GM19043 (cell line): ENCODE measurements around the gene KCNIP3.

Experiments
- ATAC-seq: cut with Tn5 transposase; IDR thresholded peaks from one replicate; pipeline ENCODE4 v1.9.1; 2021; ENCODE audit warnings: low read depth; ENCODE audit not compliant: unreplicated experiment

KCNIP3 gene

DNA sequence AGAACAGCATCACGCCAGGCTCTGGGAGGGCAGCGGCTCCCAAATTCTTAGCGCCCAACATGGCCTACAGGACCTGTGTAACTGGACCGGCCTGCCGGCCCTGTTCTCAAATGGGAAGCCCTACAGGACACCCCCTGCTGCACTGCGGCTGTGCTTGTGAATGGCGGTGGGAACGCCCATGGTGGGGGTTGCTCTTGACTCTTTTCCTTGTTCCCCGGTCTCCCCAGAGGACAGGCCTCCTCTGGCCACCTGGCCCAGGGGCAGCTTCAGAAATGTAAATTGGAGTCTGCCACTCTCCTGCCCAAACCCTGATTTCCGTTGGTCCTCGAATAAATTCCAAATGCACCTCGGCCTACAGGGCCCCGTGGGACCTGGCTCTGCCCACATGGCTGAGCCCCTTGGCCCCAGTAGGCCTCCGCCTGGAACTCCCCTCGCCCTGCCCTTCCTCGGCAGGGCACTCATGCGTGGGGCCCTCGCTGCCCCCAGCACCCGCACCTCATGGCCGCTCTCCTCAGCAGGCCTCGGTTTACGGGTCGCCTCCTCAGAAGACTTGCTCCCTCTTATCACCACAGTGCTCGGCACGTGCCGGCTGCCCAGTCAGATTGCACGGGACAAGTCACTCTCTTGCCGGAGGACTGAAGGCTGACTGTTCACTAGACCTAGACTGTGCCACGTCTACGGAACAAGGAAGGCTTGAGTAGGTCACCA is 29.4 kb downstream of the KCNIP3 start:
- no peak for ATAC-seq

DNA sequence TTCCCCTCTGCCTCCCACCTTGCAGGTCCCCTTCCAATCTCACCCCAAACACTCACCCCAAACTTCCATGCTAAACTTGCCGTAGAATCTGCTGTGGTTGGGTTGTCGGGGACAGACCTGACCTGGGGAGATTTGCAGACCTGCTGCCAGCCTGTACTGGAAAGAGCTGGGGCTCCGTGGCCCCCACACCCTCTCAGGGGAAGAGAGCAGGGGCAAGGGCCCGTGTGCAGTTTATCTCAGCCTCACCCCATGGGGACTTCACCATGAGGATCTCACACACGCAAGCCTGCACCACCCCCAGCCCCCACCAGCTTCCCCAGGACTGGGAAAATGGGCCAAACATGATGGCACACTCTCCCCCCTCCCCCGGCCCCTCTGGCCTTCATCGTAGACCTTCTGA is 30.7 kb downstream of the KCNIP3 start:
- no peak for ATAC-seq

DNA sequence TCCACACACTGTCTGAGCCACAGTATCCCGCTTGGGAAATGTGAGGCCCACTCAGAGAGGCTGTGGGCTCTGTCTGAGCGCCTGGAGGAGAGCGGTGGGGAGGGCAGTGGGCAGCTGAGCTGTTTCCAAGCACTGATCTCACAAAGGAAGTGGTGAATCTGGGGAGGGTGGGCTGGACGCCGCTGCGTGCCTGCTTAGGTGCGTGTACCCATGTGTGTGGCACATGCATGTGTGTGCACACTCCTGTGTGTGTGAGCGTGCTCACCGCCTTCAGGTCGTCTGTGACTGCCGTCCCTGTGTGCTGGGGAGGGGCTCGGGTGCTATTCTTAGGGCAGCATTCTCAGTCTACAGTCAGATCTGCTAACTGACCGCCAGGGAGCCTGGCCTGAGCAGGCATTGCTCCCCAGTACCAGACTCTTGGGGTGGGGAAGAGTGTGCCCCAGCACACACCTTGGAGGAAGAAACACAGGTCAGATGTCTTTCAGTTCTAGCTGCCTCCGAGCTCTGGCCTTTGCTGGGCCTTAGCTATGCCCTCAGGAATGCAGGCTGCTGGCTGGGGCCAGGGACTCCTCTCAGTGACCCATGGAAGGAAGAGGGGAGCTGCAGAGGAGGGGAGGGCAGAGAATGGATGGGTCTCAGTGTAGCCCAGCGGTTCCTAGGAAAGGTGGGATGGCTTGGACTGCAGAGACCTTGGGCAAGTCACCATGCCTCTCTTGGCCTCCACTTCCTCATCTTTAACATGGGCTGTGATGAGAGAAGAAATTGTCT is 31.4 kb downstream of the KCNIP3 start:
- ATAC-seq, result no peak

DNA sequence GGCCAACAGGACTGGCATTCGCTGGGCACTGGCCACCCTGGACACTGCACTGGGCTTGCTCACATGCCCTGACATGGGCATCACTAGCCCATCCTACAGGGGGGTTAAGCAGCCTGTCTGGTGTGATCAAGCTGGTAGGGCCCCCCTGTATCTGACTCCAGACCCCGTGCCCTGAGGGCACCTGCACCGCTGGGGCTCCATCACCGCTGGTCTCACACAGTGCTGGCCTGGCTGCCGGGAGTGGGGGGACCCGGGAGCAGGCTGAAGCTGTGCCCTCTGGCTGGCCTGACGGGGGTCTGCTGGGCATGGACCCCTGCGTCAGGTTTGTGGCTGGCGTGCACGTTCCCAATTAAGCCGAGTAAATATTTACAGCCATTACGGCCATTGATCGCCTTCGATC is 32.3 kb downstream of the KCNIP3 start:
- ATAC-seq, result no peak

DNA sequence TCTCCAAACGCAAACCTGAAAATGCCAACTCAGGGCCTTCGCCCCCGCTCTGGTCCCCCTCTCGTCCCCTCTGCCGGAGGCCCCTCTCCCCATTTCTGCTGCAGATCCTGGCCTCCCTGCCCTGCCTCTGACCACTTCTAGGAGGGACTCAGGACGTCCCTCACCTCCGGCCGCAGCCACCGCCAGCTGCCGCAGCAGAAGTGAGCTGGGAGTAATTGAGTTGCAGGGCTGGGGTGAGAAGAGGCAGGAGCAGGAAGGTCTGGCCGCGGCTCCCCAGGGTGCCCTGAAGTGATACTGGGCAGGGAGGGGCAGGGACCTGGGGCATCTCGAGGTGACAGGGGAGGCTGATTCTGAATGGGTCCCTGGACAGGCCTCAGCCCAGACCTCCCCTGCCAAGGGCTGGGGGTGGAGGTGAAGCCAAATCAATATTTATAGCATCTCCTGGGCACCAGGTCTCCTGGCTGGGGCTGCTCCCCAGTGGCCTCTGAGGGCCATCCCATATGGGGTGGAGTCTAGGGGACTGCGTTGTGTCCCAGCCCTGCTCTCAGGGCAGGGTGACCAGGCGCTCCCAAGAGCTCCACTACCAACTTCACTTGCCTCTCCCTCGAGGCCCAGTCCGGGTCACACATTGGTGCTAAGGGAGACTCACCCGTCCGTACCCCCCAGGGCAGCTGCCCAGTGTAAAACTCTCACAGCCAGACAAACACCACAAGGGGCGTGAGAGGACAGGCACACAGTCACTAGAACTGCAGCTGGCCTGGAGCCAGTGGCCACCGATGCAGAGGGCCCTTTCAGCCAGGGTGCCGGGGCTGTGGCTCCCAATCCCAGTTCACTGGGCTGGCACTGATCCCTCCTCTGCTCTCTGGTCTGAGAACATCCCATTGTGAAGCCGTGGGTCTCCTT is 33.0 kb downstream of the KCNIP3 start:
- ATAC-seq, result no peak

DNA sequence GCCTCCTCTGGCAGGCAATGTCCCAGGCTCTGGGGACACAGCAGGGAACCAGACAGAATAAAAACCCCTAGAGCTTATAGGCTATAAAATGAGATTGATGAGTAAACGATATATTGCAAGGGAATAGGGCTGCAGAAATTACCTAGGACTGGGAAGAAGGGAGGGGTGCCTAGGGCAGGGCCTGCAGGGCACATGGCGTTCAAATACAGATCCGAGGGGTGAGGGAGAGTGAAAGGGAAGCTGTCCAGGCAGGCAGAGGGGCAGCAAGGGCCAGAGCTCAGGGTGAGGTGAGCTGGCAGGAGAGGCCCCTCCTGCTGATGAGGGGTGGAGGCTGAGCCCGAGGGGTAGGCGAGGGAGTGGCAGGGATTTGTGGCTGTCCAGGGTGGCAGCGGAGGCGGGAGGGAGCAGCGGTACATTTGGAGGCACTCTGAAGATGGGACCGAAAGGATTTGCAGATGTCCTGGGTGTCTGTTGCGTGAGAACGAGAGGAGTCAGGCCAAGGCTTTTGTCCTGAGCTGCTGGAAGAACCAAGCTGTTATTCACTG is 33.7 kb downstream of the KCNIP3 start:
- no peak for ATAC-seq

DNA sequence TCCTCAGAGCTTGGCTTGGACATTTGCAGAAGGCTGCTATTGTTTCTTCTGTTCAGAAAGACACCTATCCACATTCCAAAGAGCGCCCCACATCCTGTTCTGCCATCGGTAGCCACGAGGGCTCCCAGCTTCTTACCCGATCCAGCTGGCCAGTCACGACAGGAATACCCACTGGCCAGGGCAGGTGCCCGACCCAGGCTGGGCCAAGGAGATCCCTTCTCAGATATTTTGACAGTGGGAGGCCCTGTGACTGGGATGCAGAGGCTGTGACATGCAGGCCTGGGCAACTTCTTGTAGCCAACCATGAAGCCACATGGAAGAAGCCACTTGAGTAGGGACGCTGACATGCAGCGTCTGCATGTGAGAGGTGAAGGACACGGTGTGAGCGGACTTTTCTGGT is 34.5 kb downstream of the KCNIP3 start:
- ATAC-seq, result no peak

DNA sequence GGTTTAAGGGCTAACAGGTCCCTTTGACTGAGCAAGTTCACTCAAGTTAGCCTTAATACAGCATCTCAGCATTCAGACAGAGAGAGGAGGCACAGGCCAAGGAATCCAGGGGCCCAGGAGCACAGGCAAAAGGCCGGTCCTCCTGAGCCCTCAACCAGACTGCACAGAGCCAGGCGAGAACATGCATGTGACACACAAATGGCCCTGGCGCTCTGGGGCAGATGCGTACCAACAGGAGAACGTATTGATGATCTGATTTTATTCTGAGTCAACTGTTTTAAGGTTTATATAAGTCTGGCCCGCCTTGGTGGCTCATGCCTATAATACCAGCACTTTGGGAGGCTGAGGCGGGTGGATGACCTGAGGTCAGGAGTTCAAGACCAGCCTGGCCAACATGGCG is 34.9 kb downstream of the KCNIP3 start:
- ATAC-seq, result no peak

DNA sequence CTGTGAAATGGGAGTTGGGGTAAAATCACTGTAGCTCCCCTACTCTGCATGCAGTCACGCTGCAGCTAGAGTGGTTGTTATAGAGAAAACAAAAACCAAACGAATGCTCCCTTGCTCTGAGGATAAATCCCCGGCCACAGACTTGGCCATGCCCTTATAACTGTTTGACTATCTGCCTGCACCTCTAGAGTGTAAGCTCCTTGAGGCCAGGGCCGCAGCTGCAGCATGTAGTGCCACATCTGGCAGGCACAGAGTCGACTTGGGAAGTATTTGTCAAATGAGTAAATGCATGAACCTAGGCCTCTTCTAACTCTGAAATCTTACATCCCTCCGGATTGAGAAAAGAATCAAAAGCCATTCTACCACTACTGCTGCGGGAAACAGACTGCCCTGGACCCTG is 35.9 kb downstream of the KCNIP3 start:
- ATAC-seq, result no peak

DNA sequence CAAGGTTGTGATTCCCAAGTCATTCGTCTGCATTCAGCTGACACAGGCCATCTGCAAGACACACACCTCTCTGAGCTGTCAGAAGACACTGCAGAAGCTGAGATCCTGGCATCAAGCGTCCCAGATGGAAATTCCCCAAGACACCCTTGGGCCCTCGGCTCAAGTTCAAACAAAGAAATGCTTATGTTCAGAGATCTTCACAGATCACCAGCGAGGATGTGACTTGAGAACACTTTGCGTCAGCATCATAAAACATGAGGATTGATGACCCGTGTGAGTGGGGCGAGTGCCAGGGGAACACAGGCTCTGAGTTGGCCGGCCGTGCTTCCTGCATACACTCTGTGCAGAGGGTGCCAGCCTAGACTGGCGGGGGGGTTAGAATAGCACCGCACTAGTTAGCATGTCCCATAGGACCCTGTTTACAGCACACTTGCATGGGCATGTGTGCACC is 36.8 kb downstream of the KCNIP3 start:
- no peak for ATAC-seq

DNA sequence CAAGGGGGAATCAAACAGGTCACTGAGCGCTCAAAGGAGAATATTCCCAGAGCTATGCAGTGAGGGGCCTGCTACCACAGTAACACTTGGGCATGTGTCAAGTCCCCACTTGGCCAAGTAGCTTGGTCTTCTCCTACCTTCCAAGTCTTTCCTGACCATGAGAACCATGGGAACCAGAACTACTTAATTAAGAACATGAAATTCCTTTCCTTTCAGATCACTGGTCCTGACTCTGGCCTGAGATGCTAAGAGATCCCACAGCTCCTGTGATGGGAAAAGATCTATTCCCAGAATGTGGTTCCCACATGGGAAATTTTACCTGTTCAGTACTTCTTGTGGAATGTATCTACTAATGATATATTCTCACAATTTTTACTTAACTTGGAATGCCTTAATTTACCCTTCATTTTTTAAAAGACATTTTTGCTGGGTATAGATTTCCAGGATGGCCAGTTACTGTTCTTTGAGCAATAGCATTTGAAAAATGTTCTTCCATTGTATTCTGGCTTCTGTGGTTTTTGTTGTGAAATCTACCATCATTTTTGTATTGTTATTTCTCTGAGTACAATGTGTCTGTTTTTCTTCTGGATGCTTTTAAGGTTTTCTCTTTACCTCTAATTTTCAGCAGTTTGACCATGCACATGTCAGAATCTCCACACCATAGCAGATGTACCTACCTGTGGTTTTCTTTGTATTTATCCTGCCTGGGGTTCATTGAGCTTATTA is 37.9 kb downstream of the KCNIP3 start:
- no peak for ATAC-seq

DNA sequence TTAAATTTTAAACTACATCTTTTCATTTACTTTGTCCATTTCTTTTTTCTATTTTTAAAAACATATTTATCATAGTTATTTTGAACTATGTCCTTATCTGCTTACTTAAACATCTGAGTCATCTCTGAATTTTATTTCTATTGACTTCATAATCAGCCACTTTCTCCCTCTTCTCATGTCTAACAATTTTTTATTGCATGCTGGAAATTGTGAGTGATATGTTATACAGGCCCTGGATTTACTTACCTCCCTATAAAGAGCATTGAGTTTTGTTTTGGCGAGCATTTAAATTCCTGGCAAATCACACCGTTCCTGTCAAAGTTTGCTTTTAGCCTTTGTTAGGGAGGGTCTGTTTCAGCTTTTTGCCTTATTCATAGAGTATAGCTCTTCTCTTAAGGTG is 39.3 kb downstream of the KCNIP3 start:
- ATAC-seq, result no peak

DNA sequence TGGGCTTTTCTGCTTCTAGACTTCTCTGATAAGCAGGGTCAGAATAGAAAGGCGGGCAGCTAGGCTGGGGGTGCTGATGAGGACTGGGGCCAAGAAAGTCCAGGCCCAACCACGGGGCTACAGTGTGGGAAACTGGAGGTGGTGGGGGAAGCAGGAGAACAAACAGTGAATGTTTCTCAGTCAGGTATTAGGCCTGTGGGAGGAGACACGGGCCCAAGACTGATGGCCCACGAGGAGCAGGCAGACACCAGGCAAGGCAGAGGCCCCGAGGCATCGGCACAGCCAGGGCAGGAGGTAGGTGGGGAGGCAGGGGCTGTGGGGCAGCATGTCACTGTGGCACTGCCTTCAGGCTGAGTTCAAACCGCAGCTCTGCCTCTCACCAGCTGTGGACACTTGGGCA is 40.7 kb downstream of the KCNIP3 start:
- ATAC-seq, result no peak

DNA sequence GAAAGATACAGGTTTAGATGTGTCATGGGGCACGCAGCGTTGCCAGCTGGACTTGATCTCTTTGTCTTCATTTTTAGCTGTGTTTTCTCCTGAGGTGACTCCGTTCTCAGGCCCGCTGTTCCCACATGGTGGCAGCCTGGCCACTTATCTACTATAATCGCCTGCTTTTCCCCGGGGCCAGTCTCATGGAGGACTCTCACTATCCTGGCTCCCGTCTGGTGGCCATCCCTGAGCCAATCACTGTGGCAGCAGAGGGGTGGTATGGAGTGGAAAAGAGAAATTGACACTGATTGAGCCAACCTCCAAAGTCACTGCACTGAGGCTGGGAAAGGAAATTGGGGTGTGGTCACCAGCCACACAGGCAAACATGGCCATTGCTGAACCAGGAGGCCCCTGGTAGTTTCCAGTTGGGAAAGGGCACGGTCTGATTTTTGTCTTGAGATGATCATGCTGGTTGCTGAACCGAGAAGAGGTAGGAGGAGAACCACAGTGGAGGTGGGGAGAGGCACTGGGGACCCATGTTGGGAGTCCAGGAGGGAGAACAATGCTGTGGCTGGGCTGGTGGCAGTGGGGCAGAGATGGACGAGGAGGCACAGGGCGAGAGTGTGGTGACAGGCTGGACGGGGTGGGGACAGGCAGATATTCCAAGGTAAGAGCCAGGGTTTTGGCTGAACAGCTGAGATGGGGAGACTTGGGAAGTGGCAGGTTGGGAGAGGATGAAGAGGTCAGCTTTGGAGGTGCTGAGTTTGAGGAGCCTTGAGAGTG is 45.6 kb downstream of the KCNIP3 start:
- no peak for ATAC-seq

DNA sequence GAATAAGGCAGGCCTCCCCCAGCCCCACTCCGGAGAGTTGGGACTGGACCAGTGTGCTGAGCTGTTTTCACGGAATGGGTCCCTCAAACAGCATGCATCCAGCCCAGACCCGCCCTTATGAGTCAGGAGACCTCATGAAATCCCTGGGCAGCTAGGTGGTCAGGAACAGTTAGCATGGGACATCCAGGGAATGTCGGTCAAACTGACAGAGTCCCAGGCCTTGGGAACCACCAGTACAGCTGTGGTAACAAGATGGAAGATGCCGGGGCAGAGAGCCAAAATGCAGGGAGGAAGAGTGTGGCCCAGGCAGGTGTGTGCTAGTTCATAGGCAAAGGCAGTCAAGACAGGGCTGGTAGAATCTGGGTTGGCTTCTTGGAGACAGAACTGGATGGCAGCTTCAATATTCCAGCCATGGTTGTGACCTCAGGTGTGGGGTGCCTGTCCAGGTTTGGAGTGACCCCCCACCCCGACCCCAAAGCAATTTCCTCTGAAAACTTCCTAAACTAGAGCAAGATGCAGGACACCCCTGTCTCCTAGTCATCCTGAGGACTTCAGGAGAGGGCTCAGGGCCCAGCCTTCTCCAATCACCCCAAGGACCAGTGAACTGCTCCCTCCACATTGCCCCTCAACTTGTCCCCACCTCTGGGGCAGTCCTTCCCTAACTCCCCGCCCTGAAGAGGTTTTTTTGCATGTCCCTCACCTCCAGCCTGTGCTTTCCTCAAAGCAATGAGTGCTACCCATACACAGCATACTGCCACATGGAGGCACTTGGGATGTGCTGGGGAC is 46.5 kb downstream of the KCNIP3 start:
- ATAC-seq, result no peak

DNA sequence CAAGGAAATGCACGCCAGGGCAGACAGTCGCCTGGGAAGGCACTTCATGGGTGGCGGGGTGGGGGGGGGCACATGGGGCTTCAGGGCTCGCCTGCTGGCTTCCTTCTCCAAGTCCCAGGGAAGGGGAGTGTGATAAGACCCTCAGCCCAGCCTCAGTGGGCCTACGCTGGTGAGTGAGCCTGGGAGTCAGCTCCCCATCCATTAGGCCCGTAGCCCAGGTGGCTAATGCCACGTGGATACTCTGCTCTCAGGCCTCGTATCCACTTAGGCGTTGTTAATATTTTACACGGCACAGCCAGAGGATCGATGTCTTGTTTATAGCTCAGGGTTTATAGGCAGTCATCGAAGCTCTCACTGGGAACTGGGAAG is 47.1 kb downstream of the KCNIP3 start:
- ATAC-seq, result no peak

DNA sequence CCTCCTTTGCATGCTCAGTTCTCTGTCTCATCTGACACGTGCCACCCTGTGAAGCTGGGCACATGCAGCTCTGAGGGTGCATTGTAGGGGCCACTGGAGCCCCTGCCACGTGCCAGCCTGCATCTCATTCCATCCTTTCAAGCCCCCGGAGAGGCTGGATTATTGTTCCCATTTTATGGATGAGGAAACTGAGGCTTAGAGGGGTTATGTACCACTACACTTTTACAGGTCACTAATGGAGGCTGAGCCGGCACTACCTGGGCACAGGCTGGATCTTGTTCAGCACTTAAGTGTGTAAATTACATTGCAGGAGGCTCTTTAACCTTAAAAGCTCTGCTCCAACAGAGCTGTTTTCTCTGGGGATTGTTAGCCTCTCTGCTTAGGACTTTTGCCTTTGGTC is 47.5 kb downstream of the KCNIP3 start:
- no peak for ATAC-seq

DNA sequence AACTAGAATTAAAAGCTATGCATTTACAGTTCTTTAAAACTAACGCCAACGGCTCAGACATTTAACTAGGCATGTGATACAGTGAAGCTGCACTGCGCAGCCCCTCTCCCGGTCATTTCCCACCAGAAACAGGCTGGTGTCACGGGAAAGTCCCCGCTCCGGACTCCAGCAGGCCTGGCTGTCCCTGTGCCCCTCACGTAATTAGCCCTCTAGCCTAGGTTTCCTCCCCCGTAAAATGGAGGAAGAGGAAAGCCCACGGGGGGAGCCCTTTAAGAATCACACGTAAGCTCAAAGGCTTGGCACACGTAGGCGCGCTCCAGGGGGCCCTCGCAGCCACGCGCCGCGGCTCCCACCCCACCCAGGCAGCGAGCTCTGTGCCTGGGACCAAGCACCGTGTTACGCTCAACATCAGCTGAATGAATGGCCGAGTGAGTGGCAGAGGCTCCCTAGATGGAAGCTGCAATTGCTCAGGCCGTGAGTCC is 48.0 kb downstream of the KCNIP3 start:
- ATAC-seq, result no peak
